ENCODE data around the gene SLC22A3.

- TF ChIP-seq, protein P1, sequence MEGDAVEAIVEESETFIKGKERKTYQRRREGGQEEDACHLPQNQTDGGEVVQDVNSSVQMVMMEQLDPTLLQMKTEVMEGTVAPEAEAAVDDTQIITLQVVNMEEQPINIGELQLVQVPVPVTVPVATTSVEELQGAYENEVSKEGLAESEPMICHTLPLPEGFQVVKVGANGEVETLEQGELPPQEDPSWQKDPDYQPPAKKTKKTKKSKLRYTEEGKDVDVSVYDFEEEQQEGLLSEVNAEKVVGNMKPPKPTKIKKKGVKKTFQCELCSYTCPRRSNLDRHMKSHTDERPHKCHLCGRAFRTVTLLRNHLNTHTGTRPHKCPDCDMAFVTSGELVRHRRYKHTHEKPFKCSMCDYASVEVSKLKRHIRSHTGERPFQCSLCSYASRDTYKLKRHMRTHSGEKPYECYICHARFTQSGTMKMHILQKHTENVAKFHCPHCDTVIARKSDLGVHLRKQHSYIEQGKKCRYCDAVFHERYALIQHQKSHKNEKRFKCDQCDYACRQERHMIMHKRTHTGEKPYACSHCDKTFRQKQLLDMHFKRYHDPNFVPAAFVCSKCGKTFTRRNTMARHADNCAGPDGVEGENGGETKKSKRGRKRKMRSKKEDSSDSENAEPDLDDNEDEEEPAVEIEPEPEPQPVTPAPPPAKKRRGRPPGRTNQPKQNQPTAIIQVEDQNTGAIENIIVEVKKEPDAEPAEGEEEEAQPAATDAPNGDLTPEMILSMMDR (IDR thresholded peaks at IDR 0.05), result no peak
- TF ChIP-seq POLR2A (IDR thresholded peaks at IDR 0.05), result no peak
- TF ChIP-seq EP300 (IDR thresholded peaks at IDR 0.05), result no peak
Observed at GRCh38 chr6:160419488-160419887, 71.3 kb downstream of the SLC22A3 start.

Data from gastroesophageal sphincter (tissue), 3 donors.